WTC11 (cell line): ENCODE data around the gene TYMS. TPM values are rescaled to one million over a fixed set of nuclear protein-coding genes. Genes with fewer than 3 reads are reported as not detected.
A peak's percentile ranks its signal among the peaks of the same experiment; 100 is the strongest.

Source experiments
- AR ChIP-seq: fragments of 250-450 bp; sonication (Bioruptor Pico); IDR thresholded peaks from 2 replicates; pipeline ENCODE4 v1.9.0; 2021; ENCODE audit warnings: mild to moderate bottlenecking
- ATF6 ChIP-seq: sonication (generic); formaldehyde crosslinking; IDR thresholded peaks from 2 replicates; pipeline ENCODE4 v1.8.1; 2023; ENCODE audit warnings: mild to moderate bottlenecking, missing genetic modification reagents
- EMX1 ChIP-seq: fragments of 250-450 bp; sonication (Bioruptor Pico); IDR thresholded peaks from 2 replicates; pipeline ENCODE4 v1.8.0; 2021; ENCODE audit warnings: mild to moderate bottlenecking
- FOXK1 ChIP-seq: sonication (generic); formaldehyde crosslinking; IDR thresholded peaks from 2 replicates; pipeline ENCODE4 v1.8.0; 2022; ENCODE audit warnings: mild to moderate bottlenecking, moderate library complexity, missing genetic modification reagents
- KAT7 ChIP-seq: sonication (generic); formaldehyde crosslinking; IDR thresholded peaks from 2 replicates; pipeline ENCODE4 v1.8.1; 2023; ENCODE audit warnings: missing genetic modification reagents, mild to moderate bottlenecking, borderline replicate concordance
- MXD4 ChIP-seq: fragments of 250-450 bp; sonication (Bioruptor Pico); IDR thresholded peaks from 2 replicates; pipeline ENCODE4 v1.8.0; 2021; ENCODE audit warnings: mild to moderate bottlenecking, moderate library complexity, borderline replicate concordance
- MYBL2 ChIP-seq: sonication (generic); formaldehyde crosslinking; IDR thresholded peaks from 2 replicates; pipeline ENCODE4 v1.8.1; 2023; ENCODE audit warnings: mild to moderate bottlenecking, moderate library complexity, missing genetic modification reagents
- NR2C2 ChIP-seq: sonication (generic); formaldehyde crosslinking; IDR thresholded peaks from 2 replicates; pipeline ENCODE4 v1.8.0; 2022; ENCODE audit warnings: mild to moderate bottlenecking, missing genetic modification reagents
- SOX15 ChIP-seq: fragments of 250-450 bp; sonication (Bioruptor Pico); IDR thresholded peaks from 2 replicates; pipeline ENCODE4 v1.9.0; 2021; ENCODE audit warnings: mild to moderate bottlenecking
- TEAD1 ChIP-seq: sonication (generic); formaldehyde crosslinking; IDR thresholded peaks from 2 replicates; pipeline ENCODE4 v1.8.0; 2022; ENCODE audit warnings: mild to moderate bottlenecking, missing genetic modification reagents
- ZNF121 ChIP-seq: sonication (generic); formaldehyde crosslinking; IDR thresholded peaks from 2 replicates; pipeline ENCODE4 v1.8.0; 2023; ENCODE audit warnings: missing genetic modification reagents
- ZNF263 ChIP-seq: sonication (generic); formaldehyde crosslinking; IDR thresholded peaks from 2 replicates; pipeline ENCODE4 v1.8.1; 2022; ENCODE audit warnings: low read depth, mild to moderate bottlenecking, moderate library complexity, missing genetic modification reagents
- ZNF281 ChIP-seq: sonication (generic); formaldehyde crosslinking; IDR thresholded peaks from 2 replicates; pipeline ENCODE4 v1.8.0; 2023; ENCODE audit warnings: mild to moderate bottlenecking, missing genetic modification reagents
- total RNA-seq: library from RNA; stranded (reverse); gene quantifications from 3 replicates; pipeline ENCODE4 v1.2.3, GENCODE V29; 2021
- TF ChIP-seq, protein P1 (sequence below): sonication (generic); formaldehyde crosslinking; IDR thresholded peaks from 2 replicates; pipeline ENCODE4 v1.8.0; 2023; ENCODE audit warnings: missing genetic modification reagents, mild to moderate bottlenecking, borderline replicate concordance
- TF ChIP-seq, protein P2 (sequence below): fragments of 250-450 bp; sonication (Bioruptor Pico); IDR thresholded peaks from 2 replicates; pipeline ENCODE4 v1.9.0; 2021; ENCODE audit warnings: mild to moderate bottlenecking, borderline replicate concordance
- TF ChIP-seq, protein P3 (sequence below): sonication (generic); formaldehyde crosslinking; IDR thresholded peaks from 2 replicates; pipeline ENCODE4 v1.8.1; 2022; ENCODE audit warnings: low read depth, missing genetic modification reagents, borderline replicate concordance
- TF ChIP-seq, protein P4 (sequence below): sonication (generic); formaldehyde crosslinking; IDR thresholded peaks from 2 replicates; pipeline ENCODE4 v1.8.1; 2023; ENCODE audit warnings: mild to moderate bottlenecking, missing genetic modification reagents, moderate library complexity

Gene TYMS
- total RNA-seq, 1 experiment from 2014 or later, result 86.4 TPM

- TF ChIP-seq SOX15 (CRISPR knock-in tag) (no peak), ZNF121 (CRISPR knock-in tag) (no peak), KAT7 (CRISPR knock-in tag) (no peak), ZNF263 (CRISPR knock-in tag) (no peak), NR2C2 (CRISPR knock-in tag) (no peak), ATF6 (CRISPR knock-in tag) (no peak), MYBL2 (CRISPR knock-in tag) (peak; percentile 37; the same call in 1 of the 2 replicates), ZNF281 (CRISPR knock-in tag) (no peak), TEAD1 (CRISPR knock-in tag) (peak; percentile 84), EMX1 (no peak; the same call in 1 of the 2 replicates), MXD4 (CRISPR knock-in tag) (no peak), FOXK1 (no peak), AR (no peak)
- TF ChIP-seq, protein P1, sequence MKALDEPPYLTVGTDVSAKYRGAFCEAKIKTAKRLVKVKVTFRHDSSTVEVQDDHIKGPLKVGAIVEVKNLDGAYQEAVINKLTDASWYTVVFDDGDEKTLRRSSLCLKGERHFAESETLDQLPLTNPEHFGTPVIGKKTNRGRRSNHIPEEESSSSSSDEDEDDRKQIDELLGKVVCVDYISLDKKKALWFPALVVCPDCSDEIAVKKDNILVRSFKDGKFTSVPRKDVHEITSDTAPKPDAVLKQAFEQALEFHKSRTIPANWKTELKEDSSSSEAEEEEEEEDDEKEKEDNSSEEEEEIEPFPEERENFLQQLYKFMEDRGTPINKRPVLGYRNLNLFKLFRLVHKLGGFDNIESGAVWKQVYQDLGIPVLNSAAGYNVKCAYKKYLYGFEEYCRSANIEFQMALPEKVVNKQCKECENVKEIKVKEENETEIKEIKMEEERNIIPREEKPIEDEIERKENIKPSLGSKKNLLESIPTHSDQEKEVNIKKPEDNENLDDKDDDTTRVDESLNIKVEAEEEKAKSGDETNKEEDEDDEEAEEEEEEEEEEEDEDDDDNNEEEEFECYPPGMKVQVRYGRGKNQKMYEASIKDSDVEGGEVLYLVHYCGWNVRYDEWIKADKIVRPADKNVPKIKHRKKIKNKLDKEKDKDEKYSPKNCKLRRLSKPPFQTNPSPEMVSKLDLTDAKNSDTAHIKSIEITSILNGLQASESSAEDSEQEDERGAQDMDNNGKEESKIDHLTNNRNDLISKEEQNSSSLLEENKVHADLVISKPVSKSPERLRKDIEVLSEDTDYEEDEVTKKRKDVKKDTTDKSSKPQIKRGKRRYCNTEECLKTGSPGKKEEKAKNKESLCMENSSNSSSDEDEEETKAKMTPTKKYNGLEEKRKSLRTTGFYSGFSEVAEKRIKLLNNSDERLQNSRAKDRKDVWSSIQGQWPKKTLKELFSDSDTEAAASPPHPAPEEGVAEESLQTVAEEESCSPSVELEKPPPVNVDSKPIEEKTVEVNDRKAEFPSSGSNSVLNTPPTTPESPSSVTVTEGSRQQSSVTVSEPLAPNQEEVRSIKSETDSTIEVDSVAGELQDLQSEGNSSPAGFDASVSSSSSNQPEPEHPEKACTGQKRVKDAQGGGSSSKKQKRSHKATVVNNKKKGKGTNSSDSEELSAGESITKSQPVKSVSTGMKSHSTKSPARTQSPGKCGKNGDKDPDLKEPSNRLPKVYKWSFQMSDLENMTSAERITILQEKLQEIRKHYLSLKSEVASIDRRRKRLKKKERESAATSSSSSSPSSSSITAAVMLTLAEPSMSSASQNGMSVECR (CRISPR knock-in tag), result peak; percentile 88
- TF ChIP-seq, protein P2, sequence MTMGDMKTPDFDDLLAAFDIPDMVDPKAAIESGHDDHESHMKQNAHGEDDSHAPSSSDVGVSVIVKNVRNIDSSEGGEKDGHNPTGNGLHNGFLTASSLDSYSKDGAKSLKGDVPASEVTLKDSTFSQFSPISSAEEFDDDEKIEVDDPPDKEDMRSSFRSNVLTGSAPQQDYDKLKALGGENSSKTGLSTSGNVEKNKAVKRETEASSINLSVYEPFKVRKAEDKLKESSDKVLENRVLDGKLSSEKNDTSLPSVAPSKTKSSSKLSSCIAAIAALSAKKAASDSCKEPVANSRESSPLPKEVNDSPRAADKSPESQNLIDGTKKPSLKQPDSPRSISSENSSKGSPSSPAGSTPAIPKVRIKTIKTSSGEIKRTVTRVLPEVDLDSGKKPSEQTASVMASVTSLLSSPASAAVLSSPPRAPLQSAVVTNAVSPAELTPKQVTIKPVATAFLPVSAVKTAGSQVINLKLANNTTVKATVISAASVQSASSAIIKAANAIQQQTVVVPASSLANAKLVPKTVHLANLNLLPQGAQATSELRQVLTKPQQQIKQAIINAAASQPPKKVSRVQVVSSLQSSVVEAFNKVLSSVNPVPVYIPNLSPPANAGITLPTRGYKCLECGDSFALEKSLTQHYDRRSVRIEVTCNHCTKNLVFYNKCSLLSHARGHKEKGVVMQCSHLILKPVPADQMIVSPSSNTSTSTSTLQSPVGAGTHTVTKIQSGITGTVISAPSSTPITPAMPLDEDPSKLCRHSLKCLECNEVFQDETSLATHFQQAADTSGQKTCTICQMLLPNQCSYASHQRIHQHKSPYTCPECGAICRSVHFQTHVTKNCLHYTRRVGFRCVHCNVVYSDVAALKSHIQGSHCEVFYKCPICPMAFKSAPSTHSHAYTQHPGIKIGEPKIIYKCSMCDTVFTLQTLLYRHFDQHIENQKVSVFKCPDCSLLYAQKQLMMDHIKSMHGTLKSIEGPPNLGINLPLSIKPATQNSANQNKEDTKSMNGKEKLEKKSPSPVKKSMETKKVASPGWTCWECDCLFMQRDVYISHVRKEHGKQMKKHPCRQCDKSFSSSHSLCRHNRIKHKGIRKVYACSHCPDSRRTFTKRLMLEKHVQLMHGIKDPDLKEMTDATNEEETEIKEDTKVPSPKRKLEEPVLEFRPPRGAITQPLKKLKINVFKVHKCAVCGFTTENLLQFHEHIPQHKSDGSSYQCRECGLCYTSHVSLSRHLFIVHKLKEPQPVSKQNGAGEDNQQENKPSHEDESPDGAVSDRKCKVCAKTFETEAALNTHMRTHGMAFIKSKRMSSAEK (CRISPR knock-in tag), result no peak
- TF ChIP-seq, protein P3, sequence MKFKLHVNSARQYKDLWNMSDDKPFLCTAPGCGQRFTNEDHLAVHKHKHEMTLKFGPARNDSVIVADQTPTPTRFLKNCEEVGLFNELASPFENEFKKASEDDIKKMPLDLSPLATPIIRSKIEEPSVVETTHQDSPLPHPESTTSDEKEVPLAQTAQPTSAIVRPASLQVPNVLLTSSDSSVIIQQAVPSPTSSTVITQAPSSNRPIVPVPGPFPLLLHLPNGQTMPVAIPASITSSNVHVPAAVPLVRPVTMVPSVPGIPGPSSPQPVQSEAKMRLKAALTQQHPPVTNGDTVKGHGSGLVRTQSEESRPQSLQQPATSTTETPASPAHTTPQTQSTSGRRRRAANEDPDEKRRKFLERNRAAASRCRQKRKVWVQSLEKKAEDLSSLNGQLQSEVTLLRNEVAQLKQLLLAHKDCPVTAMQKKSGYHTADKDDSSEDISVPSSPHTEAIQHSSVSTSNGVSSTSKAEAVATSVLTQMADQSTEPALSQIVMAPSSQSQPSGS (CRISPR knock-in tag), result no peak
- TF ChIP-seq, protein P4, sequence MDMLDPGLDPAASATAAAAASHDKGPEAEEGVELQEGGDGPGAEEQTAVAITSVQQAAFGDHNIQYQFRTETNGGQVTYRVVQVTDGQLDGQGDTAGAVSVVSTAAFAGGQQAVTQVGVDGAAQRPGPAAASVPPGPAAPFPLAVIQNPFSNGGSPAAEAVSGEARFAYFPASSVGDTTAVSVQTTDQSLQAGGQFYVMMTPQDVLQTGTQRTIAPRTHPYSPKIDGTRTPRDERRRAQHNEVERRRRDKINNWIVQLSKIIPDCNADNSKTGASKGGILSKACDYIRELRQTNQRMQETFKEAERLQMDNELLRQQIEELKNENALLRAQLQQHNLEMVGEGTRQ, result peak; percentile 54; the same call in 1 of the 2 replicates
These were observed 55.1 kb downstream of the TYMS start, which contains the start of gene ENOSF1 (continued) for GRCh38 chr18:712401-713134.
